KMS-11 (cell line): Measurements from ENCODE around the gene ALAS2.
A peak's percentile ranks its signal among the peaks of the same experiment; 100 is the strongest.
"Not testable (repeated sequence)": the region's sequence is repeated elsewhere in the genome, so short reads cannot be mapped to it uniquely, and the experiment has no call there.

Experiments
- H2AFZ ChIP-seq: fragments of 200-600 bp; sonication (generic); 2 replicates; pipeline ENCODE4 v1.6.1; 2016; ENCODE audit warnings: antibody characterized with exemption, mixed run types, low read depth
- H3K27ac ChIP-seq: fragments of 200-600 bp; sonication (generic); 2 replicates; pipeline ENCODE4 v1.6.1; 2016; ENCODE audit warnings: mild to moderate bottlenecking, mixed run types
- H3K27me3 ChIP-seq: fragments of 200-600 bp; sonication (generic); 2 replicates; pipeline ENCODE4 v1.6.1; 2017; ENCODE audit warnings: mild to moderate bottlenecking, low read depth, mixed run types, moderate library complexity; ENCODE audit not compliant: insufficient read depth
- H3K36me3 ChIP-seq: fragments of 200-600 bp; sonication (generic); 2 replicates; pipeline ENCODE4 v1.6.1; 2017; ENCODE audit warnings: mild to moderate bottlenecking, mixed run types; ENCODE audit not compliant: insufficient read depth
- H3K4me1 ChIP-seq: fragments of 200-600 bp; sonication (generic); 2 replicates; pipeline ENCODE4 v1.6.1; 2016; ENCODE audit warnings: mild to moderate bottlenecking, low read depth, mixed run types; ENCODE audit not compliant: poor library complexity, severe bottlenecking
- H3K4me2 ChIP-seq: fragments of 200-600 bp; sonication (generic); 2 replicates; pipeline ENCODE4 v1.7.0; 2016; ENCODE audit warnings: mild to moderate bottlenecking, mixed run types
- H3K4me3 ChIP-seq: fragments of 200-600 bp; sonication (generic); IDR thresholded peaks from 2 replicates; pipeline ENCODE4 v1.6.1; 2017; ENCODE audit warnings: low read depth, low read length, mixed read lengths; ENCODE audit not compliant: insufficient read depth
- H3K79me2 ChIP-seq: fragments of 200-600 bp; sonication (generic); 2 replicates; pipeline ENCODE4 v1.6.1; 2016; ENCODE audit warnings: low read depth, mixed run types; ENCODE audit not compliant: insufficient read depth
- H3K9ac ChIP-seq: fragments of 200-600 bp; sonication (generic); 2 replicates; pipeline ENCODE4 v1.6.1; 2016; ENCODE audit warnings: mild to moderate bottlenecking, mixed run types
- H4K20me1 ChIP-seq: fragments of 200-600 bp; sonication (generic); 2 replicates; pipeline ENCODE4 v1.6.1; 2016; ENCODE audit warnings: mild to moderate bottlenecking, mixed run types; ENCODE audit not compliant: insufficient read depth
- TF ChIP-seq, protein P1 (sequence below): fragments of 200-600 bp; sonication (generic); conservative IDR thresholded peaks from 2 replicates; pipeline ENCODE4 v1.6.1; 2017; ENCODE audit warnings: low read depth, mild to moderate bottlenecking, antibody characterized with exemption, low read length, moderate library complexity, mixed read lengths

ALAS2 gene

DNA sequence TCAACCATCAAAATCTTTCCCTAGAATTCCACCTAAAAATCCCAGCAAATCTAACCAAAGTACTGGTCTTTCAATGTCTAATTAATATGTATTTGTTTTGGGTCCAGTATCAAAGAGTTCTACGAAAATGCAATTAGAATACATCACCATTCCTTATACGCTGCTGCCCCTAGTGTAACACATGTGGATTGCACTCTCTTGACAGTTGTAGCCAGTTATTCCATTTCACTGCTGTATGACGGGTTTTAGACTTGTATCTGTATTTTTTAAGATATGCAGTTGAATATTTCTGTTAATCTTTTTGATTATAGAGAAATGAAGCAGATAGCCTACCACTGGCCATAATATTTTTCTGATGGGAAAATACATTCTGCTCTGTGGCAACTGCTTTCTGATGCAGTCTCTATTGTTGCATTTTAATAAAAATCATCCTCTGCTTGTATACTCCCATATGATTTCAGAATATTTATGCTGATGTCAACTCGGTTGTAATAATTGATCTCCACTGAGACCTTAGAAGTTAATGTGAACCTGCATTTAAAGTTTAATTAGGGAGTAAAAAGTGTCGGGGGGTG, 27.0 kb upstream of the ALAS2 start:
- no peaks in the 10 kb centered on the region for H4K20me1 ChIP-seq
- no peak overlapping the region for H3K9ac ChIP-seq
- TF ChIP-seq, protein P1, sequence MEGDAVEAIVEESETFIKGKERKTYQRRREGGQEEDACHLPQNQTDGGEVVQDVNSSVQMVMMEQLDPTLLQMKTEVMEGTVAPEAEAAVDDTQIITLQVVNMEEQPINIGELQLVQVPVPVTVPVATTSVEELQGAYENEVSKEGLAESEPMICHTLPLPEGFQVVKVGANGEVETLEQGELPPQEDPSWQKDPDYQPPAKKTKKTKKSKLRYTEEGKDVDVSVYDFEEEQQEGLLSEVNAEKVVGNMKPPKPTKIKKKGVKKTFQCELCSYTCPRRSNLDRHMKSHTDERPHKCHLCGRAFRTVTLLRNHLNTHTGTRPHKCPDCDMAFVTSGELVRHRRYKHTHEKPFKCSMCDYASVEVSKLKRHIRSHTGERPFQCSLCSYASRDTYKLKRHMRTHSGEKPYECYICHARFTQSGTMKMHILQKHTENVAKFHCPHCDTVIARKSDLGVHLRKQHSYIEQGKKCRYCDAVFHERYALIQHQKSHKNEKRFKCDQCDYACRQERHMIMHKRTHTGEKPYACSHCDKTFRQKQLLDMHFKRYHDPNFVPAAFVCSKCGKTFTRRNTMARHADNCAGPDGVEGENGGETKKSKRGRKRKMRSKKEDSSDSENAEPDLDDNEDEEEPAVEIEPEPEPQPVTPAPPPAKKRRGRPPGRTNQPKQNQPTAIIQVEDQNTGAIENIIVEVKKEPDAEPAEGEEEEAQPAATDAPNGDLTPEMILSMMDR: peak; percentile 70
- H2AFZ ChIP-seq: 0 out of 2 replicates have a peak overlapping the region, but pooled peaks have one; percentile 9
- H3K79me2 ChIP-seq: no peaks in the 10 kb centered on the region
- no peaks in the 10 kb centered on the region for H3K27me3 ChIP-seq
- H3K4me1 ChIP-seq: peaks cover 10% of the 10 kb centered on the region
- no peaks in the 10 kb centered on the region for H3K36me3 ChIP-seq
- H3K27ac ChIP-seq: no peak overlapping the region
- H3K4me2 ChIP-seq: no peak overlapping the region
- no peak overlapping the region for H3K4me3 ChIP-seq

DNA sequence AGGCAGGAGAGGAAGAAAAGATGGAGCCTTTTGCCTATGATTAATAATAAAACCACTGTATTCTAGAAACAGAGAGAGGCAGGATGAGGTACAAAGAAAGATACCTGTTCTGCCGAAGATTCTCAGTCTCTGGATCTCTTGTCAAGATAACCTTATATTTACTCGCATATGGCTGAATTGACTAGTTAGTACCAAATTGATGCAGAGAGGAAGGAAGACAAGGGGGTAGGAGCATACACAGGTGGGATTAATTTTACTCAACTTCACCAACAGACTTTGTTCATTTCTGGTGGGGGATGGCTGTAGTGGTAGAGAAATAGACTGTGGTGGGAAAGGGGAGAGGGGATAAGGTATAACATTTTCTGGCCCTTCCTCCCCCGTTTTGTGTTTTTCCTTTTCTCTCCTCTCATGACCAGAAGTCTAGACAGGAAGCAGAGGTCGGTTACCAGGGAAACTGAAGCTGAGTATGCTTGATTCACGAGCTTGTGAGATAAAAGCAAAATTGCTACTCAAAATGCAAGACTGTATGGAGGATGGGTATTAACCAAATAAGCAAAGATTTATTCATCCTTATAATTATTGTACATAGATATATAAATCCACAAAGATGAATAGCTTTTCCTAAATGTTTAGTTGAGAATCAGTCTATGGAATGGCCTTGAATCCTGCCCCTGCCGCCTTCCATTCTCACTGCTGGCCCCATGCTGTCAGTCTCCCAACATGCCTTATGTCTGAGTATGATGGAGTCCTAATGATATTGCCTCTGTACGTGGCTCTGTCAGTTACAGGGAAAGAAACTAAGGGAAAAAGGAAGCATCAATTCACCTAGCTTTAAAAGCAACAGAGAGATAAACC, 26.3 kb upstream of the ALAS2 start:
- H3K36me3 ChIP-seq: no peaks in the 10 kb centered on the region
- H3K27ac ChIP-seq: no peak overlapping the region
- no peaks in the 10 kb centered on the region for H4K20me1 ChIP-seq
- H3K4me1 ChIP-seq: peaks cover 10% of the 10 kb centered on the region
- H3K4me3 ChIP-seq: no peak overlapping the region
- H3K4me2 ChIP-seq: no peak overlapping the region
- no peaks in the 10 kb centered on the region for H3K79me2 ChIP-seq
- TF ChIP-seq, protein P1: no peak
- H3K27me3 ChIP-seq: no peaks in the 10 kb centered on the region
- H2AFZ ChIP-seq: 0 out of 2 replicates have a peak overlapping the region, but pooled peaks have one; percentile 9
- H3K9ac ChIP-seq: no peak overlapping the region

GRCh38 chrX:55050599-55050998, 19.8 kb upstream of the ALAS2 start:
- H3K4me3 ChIP-seq, H2AFZ ChIP-seq, H3K27ac ChIP-seq, H3K79me2 ChIP-seq, H3K4me1 ChIP-seq, H4K20me1 ChIP-seq, H3K9ac ChIP-seq, H3K4me2 ChIP-seq, H3K36me3 ChIP-seq, H3K27me3 ChIP-seq: not testable (repeated sequence)

GRCh38 chrX:55041514-55041913, 10.7 kb upstream of the ALAS2 start:
- TF ChIP-seq, protein P1: no peak
- Histone ChIP-seq H3K9ac (no peak overlapping the region), H3K4me3 (no peak overlapping the region), H3K4me1 (no peaks in the 10 kb centered on the region), H3K79me2 (no peaks in the 10 kb centered on the region), H3K36me3 (no peaks in the 10 kb centered on the region), H4K20me1 (no peaks in the 10 kb centered on the region), H3K27ac (no peak overlapping the region), H3K4me2 (no peak overlapping the region), H3K27me3 (no peaks in the 10 kb centered on the region), H2AFZ (no peak overlapping the region)

DNA sequence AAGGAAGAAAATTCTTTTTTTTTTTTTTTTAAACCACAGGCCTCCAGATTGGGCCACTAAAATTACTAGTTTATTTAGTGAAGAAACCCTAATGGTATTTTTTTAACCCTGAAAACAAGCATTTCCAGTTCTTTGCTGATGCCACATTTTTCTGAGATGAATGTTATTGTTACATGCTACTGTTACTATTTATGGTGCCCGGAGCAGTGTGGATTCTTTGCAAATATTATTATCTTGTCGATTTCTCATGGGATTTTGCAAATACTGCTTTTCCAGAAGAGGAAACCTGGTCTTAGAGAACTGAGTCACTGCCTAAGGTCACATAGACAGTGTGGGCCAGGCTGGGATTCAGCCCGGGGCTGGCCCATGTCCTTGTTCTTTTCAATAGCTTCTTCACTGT, 8.7 kb upstream of the ALAS2 start:
- H3K4me2 ChIP-seq: no peak overlapping the region
- H3K4me3 ChIP-seq: no peak overlapping the region
- no peaks in the 10 kb centered on the region for H3K27me3 ChIP-seq
- no peaks in the 10 kb centered on the region for H4K20me1 ChIP-seq
- no peak overlapping the region for H3K9ac ChIP-seq
- TF ChIP-seq, protein P1: no peak
- no peaks in the 10 kb centered on the region for H3K36me3 ChIP-seq
- H3K27ac ChIP-seq: no peak overlapping the region
- H3K4me1 ChIP-seq: no peaks in the 10 kb centered on the region
- no peaks in the 10 kb centered on the region for H3K79me2 ChIP-seq
- H2AFZ ChIP-seq: no peak overlapping the region
